SK-N-SH treated with all-trans-retinoic acid at 6 μM for 48 hours (cell line): Measurements from ENCODE around the gene NTSR1.

ENCODE experiments used
- ATAC-seq: fragments of 200-7000 bp; cut with Tn5 transposase; 3 replicates; pipeline ENCODE4 v1.9.1; 2020; ENCODE audit warnings: mild to moderate bottlenecking, moderate library complexity
- ARNTL ChIP-seq: fragments of 450-650 bp; formaldehyde crosslinking; IDR thresholded peaks from 2 replicates; pipeline ENCODE4 v1.5.0; 2020; ENCODE audit warnings: low read depth, mild to moderate bottlenecking, moderate library complexity, borderline replicate concordance
- BACH2 ChIP-seq: fragments of 250-450 bp; sonication (Bioruptor Pico); IDR thresholded peaks from 2 replicates; pipeline ENCODE4 v1.9.0; 2021; ENCODE audit warnings: mild to moderate bottlenecking, borderline replicate concordance
- ESRRG ChIP-seq: fragments of 250-450 bp; sonication (Bioruptor Pico); IDR thresholded peaks from 2 replicates; pipeline ENCODE4 v1.6.1; 2021; ENCODE audit warnings: mild to moderate bottlenecking
- GLIS3 ChIP-seq: fragments of 250-450 bp; sonication (Bioruptor Pico); IDR thresholded peaks from 2 replicates; pipeline ENCODE4 v1.5.0; 2020; ENCODE audit warnings: mild to moderate bottlenecking, moderate library complexity
- ISL1 ChIP-seq: fragments of 250-450 bp; sonication (Bioruptor Pico); IDR thresholded peaks from 2 replicates; pipeline ENCODE4 v2.1.2; 2022; ENCODE audit warnings: mild to moderate bottlenecking, moderate library complexity
- OSR1 ChIP-seq: fragments of 250-450 bp; sonication (Bioruptor Pico); IDR thresholded peaks from 2 replicates; pipeline ENCODE4 v1.8.0; 2022; ENCODE audit warnings: moderate library complexity, mild to moderate bottlenecking, inconsistent platforms
- PPARA ChIP-seq: fragments of 250-450 bp; sonication (Bioruptor Pico); IDR thresholded peaks from 2 replicates; pipeline ENCODE4 v1.5.0; 2020; ENCODE audit warnings: mild to moderate bottlenecking, borderline replicate concordance
- RARB ChIP-seq: fragments of 250-450 bp; sonication (Bioruptor Pico); IDR thresholded peaks from 2 replicates; pipeline ENCODE4 v1.8.0; 2021; ENCODE audit warnings: mild to moderate bottlenecking, moderate library complexity
- SNAI2 ChIP-seq: fragments of 250-450 bp; sonication (Bioruptor Pico); IDR thresholded peaks from 2 replicates; pipeline ENCODE4 v1.5.0; 2020; ENCODE audit warnings: mild to moderate bottlenecking, moderate library complexity
- TCF4 ChIP-seq: fragments of 250-450 bp; sonication (Bioruptor Pico); IDR thresholded peaks from 2 replicates; pipeline ENCODE4 v1.8.0; 2021; ENCODE audit warnings: mild to moderate bottlenecking, moderate library complexity, borderline replicate concordance
- TOX ChIP-seq: fragments of 250-450 bp; sonication (Bioruptor Pico); IDR thresholded peaks from 2 replicates; pipeline ENCODE4 v1.8.0; 2021; ENCODE audit warnings: mild to moderate bottlenecking, moderate library complexity, borderline replicate concordance
- ZC3H10 ChIP-seq: fragments of 250-450 bp; sonication (Bioruptor Pico); IDR thresholded peaks from 2 replicates; pipeline ENCODE4 v1.5.1; 2021; ENCODE audit warnings: mild to moderate bottlenecking, moderate library complexity
- ZFP3 ChIP-seq: fragments of 250-450 bp; sonication (Bioruptor Pico); IDR thresholded peaks from 2 replicates; pipeline ENCODE4 v1.5.0; 2020; ENCODE audit warnings: mild to moderate bottlenecking, moderate library complexity
- ZNF565 ChIP-seq: fragments of 450-650 bp; formaldehyde crosslinking; conservative IDR thresholded peaks from 2 replicates; pipeline ENCODE4 v1.5.0; 2020; ENCODE audit warnings: low read depth, mild to moderate bottlenecking, moderate library complexity
- ZNF8 ChIP-seq: fragments of 450-650 bp; formaldehyde crosslinking; IDR thresholded peaks from 2 replicates; pipeline ENCODE4 v1.5.0; 2020; ENCODE audit warnings: mild to moderate bottlenecking, moderate library complexity
- TF ChIP-seq, protein P1 (sequence below): fragments of 250-450 bp; sonication (Bioruptor Pico); IDR thresholded peaks from 2 replicates; pipeline ENCODE4 v1.8.0; 2021; ENCODE audit warnings: low read depth, mild to moderate bottlenecking, moderate library complexity, borderline replicate concordance
- TF ChIP-seq, protein P2 (sequence below): fragments of 250-450 bp; sonication (Bioruptor Pico); IDR thresholded peaks from 2 replicates; pipeline ENCODE4 v1.5.1; 2021; ENCODE audit warnings: mild to moderate bottlenecking, moderate library complexity
- TF ChIP-seq, protein P3 (sequence below): fragments of 250-450 bp; sonication (Bioruptor Pico); IDR thresholded peaks from 2 replicates; pipeline ENCODE4 v1.5.1; 2020; ENCODE audit warnings: low read depth, mild to moderate bottlenecking, moderate library complexity
- TF ChIP-seq, protein P4 (sequence below): fragments of 250-450 bp; sonication (Bioruptor Pico); IDR thresholded peaks from 2 replicates; pipeline ENCODE4 v1.8.0; 2020; ENCODE audit warnings: mild to moderate bottlenecking, moderate library complexity, borderline replicate concordance

NTSR1 gene

DNA sequence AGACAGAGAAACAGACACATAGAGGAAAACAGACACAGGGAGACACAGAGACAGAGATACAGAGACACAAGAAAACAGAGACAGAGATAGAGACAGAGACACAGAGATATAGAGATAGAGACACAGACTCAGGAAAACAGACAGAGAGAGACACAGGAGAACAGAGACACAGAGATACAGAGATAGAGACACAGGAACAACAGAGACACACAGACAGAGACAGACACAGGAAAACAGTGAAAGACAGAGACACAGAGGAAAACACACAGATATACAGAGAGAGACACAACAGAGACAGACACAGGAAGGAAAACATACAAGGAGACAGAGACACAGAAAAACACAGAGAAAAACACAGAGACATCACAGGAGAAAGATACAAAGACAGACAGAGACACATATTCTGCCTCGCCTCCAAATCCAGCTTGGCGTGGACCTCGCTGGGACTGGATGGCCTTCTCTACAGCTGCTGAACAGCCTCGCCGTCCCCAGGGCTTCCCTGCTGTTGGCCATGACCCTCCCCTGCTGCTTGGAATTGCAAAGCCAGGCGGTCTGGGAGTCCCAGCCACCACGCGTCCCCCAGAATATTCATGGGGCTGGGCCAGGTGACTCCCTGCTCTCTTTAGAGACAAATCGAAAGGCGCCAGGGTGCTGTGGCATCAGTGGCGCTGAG lies 36.8 kb downstream of the NTSR1 start:
- ATAC-seq = no peak
- no peak for TF ChIP-seq SNAI2 (CRISPR knock-in tag)
- TF ChIP-seq, protein P1, sequence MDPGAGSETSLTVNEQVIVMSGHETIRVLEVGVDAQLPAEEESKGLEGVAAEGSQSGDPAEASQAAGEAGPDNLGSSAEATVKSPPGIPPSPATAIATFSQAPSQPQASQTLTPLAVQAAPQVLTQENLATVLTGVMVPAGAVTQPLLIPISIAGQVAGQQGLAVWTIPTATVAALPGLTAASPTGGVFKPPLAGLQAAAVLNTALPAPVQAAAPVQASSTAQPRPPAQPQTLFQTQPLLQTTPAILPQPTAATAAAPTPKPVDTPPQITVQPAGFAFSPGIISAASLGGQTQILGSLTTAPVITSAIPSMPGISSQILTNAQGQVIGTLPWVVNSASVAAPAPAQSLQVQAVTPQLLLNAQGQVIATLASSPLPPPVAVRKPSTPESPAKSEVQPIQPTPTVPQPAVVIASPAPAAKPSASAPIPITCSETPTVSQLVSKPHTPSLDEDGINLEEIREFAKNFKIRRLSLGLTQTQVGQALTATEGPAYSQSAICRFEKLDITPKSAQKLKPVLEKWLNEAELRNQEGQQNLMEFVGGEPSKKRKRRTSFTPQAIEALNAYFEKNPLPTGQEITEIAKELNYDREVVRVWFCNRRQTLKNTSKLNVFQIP (CRISPR knock-in tag) = no peak
- TF ChIP-seq ESRRG = no peak
- TF ChIP-seq RARB (CRISPR knock-in tag) = no peak
- no peak for TF ChIP-seq ISL1
- TF ChIP-seq, protein P2, sequence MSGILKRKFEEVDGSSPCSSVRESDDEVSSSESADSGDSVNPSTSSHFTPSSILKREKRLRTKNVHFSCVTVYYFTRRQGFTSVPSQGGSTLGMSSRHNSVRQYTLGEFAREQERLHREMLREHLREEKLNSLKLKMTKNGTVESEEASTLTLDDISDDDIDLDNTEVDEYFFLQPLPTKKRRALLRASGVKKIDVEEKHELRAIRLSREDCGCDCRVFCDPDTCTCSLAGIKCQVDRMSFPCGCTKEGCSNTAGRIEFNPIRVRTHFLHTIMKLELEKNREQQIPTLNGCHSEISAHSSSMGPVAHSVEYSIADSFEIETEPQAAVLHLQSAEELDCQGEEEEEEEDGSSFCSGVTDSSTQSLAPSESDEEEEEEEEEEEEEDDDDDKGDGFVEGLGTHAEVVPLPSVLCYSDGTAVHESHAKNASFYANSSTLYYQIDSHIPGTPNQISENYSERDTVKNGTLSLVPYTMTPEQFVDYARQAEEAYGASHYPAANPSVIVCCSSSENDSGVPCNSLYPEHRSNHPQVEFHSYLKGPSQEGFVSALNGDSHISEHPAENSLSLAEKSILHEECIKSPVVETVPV = no peak
- TF ChIP-seq PPARA = no peak
- no peak for TF ChIP-seq GLIS3 (CRISPR knock-in tag)
- no peak for TF ChIP-seq ZC3H10
- no peak for TF ChIP-seq ZNF8 (CRISPR knock-in tag)
- TF ChIP-seq, protein P3, sequence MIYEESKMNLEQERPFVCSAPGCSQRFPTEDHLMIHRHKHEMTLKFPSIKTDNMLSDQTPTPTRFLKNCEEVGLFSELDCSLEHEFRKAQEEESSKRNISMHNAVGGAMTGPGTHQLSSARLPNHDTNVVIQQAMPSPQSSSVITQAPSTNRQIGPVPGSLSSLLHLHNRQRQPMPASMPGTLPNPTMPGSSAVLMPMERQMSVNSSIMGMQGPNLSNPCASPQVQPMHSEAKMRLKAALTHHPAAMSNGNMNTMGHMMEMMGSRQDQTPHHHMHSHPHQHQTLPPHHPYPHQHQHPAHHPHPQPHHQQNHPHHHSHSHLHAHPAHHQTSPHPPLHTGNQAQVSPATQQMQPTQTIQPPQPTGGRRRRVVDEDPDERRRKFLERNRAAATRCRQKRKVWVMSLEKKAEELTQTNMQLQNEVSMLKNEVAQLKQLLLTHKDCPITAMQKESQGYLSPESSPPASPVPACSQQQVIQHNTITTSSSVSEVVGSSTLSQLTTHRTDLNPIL (CRISPR knock-in tag) = no peak
- TF ChIP-seq TCF4 (CRISPR knock-in tag) = no peak
- no peak for TF ChIP-seq ARNTL
- TF ChIP-seq OSR1 (CRISPR knock-in tag) = no peak
- no peak for TF ChIP-seq BACH2 (CRISPR knock-in tag)
- no peak for TF ChIP-seq ZNF565 (CRISPR knock-in tag)
- TF ChIP-seq TOX (CRISPR knock-in tag) = no peak
- TF ChIP-seq, all 23 proteins: peak for 0

DNA sequence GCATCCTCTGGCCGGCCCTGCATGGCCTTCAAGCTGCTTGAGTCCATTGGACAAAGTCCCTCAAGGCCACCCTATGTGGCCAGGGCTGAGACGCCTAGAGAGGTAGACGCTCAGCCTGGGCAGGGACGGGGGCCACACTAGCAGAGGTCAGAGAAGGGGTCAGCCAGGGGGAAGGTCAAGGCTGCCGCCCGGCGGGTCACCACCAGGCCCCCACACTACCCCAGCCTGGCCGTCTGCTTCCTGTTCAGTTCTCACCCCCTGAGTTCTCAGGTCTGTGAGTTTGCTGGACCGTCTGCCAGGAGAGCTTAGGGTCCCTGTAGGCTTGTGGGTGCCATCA lies 37.3 kb downstream of the NTSR1 start:
- TF ChIP-seq GLIS3 (CRISPR knock-in tag) (no peak), TOX (CRISPR knock-in tag) (no peak), ZNF565 (CRISPR knock-in tag) (no peak), ESRRG (no peak), ARNTL (no peak)
- TF ChIP-seq, protein P4, sequence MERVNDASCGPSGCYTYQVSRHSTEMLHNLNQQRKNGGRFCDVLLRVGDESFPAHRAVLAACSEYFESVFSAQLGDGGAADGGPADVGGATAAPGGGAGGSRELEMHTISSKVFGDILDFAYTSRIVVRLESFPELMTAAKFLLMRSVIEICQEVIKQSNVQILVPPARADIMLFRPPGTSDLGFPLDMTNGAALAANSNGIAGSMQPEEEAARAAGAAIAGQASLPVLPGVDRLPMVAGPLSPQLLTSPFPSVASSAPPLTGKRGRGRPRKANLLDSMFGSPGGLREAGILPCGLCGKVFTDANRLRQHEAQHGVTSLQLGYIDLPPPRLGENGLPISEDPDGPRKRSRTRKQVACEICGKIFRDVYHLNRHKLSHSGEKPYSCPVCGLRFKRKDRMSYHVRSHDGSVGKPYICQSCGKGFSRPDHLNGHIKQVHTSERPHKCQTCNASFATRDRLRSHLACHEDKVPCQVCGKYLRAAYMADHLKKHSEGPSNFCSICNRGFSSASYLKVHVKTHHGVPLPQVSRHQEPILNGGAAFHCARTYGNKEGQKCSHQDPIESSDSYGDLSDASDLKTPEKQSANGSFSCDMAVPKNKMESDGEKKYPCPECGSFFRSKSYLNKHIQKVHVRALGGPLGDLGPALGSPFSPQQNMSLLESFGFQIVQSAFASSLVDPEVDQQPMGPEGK = no peak
- TF ChIP-seq, protein P3 (CRISPR knock-in tag) = no peak

DNA sequence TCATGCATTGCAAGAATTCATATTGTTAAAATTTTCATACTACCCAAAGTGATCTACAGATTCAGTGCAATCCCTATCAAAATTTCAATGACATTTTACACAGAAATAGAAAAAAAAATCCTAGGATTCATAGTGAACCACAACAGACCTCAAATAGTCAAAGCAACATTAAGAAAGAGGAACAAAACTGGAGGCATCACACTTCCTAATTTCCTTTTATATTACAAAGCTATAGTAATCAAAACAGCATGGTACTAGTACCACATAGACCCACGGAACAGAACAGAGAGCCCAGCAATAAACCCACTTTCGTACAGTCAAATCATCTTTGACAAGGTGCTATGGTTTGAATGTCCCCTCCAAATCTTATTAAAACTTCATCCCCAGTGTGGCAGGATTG lies 39.7 kb downstream of the NTSR1 start:
- no peak for ATAC-seq
- TF ChIP-seq ESRRG (no peak), PPARA (no peak), ARNTL (no peak), RARB (CRISPR knock-in tag) (no peak), ZNF8 (CRISPR knock-in tag) (no peak), ZNF565 (CRISPR knock-in tag) (no peak), OSR1 (CRISPR knock-in tag) (no peak), ZC3H10 (no peak), TOX (CRISPR knock-in tag) (no peak), ZFP3 (CRISPR knock-in tag) (no peak)
- TF ChIP-seq, protein P3 (CRISPR knock-in tag) = no peak
- TF ChIP-seq, protein P1 (CRISPR knock-in tag) = no peak
- TF ChIP-seq, protein P4 = no peak
- TF ChIP-seq, all 23 proteins: peak for 0

More for the DNA sequence above, 37.3 kb downstream of the NTSR1 start:
- no peak for ATAC-seq
